Measurements from ENCODE around the gene SF3B6.
"Not testable (repeated sequence)": the region's sequence is repeated elsewhere in the genome, so short reads cannot be mapped to it uniquely, and the experiment has no call there.

The SF3B6 gene

DNA sequence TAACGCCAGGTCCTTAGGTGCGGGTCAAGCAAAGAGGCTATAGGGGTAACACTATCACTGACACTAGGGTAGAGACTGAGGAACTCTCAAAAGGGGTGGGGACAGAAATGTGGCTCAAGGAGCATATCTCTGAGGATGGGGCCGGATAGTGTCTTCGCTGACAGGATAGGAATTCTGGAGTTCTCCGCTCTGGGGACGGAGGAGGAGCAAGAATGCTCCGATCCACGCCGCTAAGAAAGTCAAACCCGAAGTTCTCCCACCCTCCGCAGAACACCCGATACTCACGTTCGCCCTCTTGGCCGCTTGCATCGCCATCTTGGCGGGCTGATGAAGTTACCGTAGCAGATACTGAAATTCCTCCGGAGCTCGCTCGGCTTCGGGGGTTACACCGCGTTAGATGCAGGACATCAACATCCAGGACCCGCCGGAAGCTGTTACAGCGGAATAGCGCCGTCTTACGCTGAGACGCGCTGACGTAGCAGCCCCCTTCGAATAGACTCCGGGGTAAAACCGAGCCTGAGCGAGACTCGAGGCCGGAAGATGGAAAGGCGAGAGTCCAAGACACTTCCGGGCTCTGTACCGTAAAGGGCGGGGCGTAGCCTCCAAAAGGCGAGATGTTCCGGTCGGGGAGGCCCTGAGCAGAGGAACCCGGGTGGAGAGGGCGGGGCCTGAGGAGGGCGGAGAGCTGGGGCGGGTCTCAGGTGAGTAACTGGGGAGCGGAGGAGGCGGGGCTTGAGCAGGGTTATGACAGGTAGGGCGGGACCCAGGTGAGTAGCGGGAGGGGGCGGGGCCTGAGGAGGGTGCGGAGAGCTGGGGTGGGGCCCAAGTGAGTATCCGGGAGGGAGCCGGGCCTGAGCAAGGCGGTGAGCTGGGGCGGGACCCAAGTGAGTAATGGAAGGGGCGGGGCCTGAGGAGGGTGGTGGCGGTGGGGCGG lies at the start of gene SF3B6:
TSS of gene SF3B6 (minus strand) at position 412 of the 934 bp plus-strand sequence. CDS start at position 315, 97 bp downstream.
- peak; percentile 99 for DNase-seq (ENCODE audit: low read depth, low spot score)

GRCh38 chr2:24123922-24124580 lies 47.9 kb upstream of the SF3B6 start:
- peak; percentile 54 for DNase-seq (ENCODE audit: low read depth, low spot score)

- peak; percentile 94 for DNase-seq (ENCODE audit: low read depth, low spot score)
Measured at GRCh38 chr2:24123195-24123921, 47.2 kb upstream of the SF3B6 start, which contains the start of the genes FAM228B and PFN4. Gene FAM228B (plus strand): TSS chr2:24123469. CDS start chr2:24124362, 893 bp downstream. Gene PFN4 (minus strand): TSS chr2:24123334. CDS start chr2:24122535, 799 bp downstream.

DNA sequence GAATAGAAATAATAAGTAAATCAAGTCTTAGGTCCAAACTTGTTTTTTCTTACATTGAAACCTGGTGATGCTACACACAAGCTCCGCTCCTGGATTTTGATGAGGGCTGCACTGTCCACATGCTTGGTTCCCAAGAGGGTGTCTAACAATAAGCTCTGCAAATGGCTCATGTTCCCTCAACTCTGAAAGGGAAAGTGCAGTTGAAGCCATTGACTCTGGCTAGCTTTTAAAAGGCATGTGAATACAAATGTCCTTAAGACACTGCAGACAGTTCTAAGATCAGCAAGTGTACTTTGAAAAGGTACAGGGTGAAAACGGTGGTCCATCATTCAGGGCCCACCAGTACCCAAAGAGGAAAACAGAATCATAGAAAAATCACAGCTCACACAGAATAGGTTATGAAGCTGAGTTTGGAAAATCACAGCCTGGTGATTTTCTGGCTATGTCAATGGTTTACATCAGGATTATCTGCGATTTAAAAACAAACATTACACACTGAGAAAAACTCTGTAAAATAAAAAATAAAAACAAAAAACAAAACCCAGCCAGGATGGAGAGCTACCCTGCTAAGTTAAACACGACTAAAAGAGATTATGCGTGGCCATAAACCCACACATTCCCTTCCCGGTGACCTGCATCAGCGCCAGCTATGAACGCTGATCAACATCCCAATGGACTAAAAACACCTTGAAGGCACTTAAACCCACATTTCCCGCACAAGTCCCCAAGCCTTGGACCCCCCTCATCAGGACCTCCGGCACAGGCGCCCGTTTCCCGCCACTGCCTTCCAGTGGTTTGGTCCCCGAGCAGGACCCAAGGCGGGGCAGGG lies 46.5 kb upstream of the SF3B6 start:
- DNase-seq (ENCODE audit: low read depth, low spot score): peak; percentile 5

- peak; percentile 7 for DNase-seq (ENCODE audit: low read depth, low spot score)
Measured at GRCh38 chr2:24121469-24121868, 45.3 kb upstream of the SF3B6 start.

GRCh38 chr2:24121066-24121465 lies 44.9 kb upstream of the SF3B6 start:
- no peak for DNase-seq (ENCODE audit: low read depth, low spot score)

DNA sequence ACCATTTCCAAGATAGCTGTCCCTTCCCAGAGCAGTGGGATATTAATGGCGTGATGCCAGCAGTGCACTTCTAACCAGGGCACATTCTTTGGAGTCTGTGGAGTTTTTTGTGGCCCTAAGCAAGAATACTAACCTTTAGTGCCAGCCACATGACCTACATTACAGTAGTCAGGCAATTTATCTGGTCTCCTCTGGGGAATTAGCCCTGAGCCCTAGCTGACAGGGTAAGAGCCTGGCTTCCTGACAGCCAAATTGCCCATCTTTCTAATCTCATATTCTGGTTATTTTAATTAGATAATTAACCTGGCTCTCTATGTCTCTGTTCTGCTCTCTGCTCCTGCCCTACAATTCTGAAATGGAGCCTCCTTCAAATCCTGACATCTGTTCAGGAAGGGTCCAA lies 41.8 kb upstream of the SF3B6 start:
- DNase-seq (ENCODE audit: low read depth, low spot score): no peak

DNA sequence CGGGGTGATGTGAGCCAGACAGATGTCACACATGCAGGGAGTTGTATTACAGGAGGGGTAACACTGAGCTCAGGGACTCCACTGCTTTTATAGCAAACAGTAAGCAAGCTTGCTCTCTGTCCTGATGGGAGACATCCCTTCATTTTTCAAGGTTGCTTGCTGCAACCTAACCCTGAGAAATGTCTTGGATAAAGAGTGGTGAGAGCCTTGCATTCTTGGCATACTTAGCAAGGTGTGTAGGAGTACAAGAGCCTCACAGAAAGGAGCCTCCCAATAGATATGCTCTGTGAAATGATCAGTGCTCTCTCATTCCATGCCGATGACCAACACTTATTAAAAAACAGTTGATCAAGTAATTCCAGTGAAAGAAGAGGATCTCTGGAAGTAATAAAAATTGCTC lies 38.9 kb upstream of the SF3B6 start:
- DNase-seq (ENCODE audit: low read depth, low spot score): peak; percentile 11

GRCh38 chr2:24111407-24111901 lies 35.3 kb upstream of the SF3B6 start:
- peak; percentile 11 for DNase-seq (ENCODE audit: low read depth, low spot score)

GRCh38 chr2:24110660-24111303 lies 34.7 kb upstream of the SF3B6 start:
- no peak for DNase-seq (ENCODE audit: low read depth, low spot score)

DNA sequence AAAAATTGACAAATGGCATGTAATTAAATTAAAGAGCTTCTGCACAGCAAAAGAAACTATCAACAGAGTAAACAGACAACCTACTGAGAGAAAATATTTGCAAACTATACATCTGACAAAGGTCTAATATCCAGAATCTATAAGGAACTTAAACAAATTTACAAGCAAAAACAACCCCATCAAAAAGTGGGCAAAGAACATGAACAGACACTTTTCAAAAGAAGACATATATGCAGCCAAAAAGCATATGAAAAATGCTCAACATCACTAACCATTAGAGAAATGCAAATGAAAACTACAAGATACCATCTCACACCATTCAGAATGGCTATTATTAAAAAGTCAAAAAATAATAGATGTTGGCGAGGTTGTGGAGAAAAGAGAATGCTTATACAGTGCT lies 33.3 kb upstream of the SF3B6 start:
- DNase-seq (ENCODE audit: low read depth, low spot score): not testable (repeated sequence)

- no peak for DNase-seq (ENCODE audit: low read depth, low spot score)
Measured at GRCh38 chr2:24107336-24107735, 31.2 kb upstream of the SF3B6 start.

DNA sequence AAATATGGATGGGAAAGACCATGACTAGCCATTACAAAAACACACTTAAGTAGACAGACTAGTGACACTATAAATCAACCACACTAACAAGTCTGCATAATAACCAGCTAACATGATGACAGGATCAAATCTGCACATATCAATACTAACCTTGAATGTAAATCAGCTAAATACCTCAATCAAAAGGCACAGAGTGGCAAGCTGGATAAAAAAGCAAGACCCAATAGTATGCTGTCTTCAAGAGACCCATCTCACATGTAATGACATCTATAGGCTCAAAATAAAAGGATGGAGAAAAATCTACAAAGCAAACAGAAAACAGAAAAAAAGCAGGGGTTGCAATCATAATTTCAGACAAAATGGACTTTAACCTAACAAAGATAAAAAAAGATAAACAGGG lies 30.7 kb upstream of the SF3B6 start:
- DNase-seq (ENCODE audit: low read depth, low spot score): no peak

DNA sequence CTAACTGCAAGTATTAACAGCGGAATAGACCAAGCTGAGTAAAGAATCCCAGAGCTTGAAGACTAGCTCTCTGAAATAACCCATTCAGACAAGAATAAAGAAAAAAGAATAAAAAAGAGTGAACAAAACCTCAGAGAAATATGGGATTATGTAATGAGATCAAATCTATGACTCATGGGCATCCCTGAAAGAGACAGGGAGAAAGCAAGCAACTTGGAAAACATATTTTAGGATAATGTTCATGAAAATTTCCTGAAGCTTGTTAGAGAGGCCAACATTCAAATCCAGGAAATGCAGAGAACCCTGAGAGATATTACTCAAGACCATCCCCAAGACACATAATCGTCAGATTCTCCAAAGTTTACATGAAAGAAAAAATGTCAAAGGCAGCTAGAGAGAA lies 29.7 kb upstream of the SF3B6 start:
- DNase-seq (ENCODE audit: low read depth, low spot score): no peak

DNA sequence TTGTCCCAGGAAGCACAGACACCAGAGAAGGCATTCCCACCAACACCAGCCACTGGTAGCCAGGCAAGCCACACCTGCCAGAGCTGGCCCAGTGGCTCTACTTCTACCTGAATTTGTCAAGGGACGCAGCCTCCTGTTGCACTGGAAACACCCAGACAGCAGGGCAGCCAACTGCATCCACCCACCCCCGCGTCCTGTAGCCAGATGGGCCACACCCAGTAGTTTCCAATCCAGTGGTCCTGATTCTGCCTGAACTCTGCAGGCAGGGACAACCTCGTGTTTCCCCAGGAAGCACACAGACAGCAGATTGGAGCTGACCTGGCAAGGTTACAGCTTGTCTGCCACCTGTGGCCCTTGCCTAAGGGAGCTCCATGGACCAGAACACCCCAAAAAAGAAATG lies 28.8 kb upstream of the SF3B6 start:
- DNase-seq (ENCODE audit: low read depth, low spot score): no peak

GRCh38 chr2:24104110-24104650 lies 28.1 kb upstream of the SF3B6 start:
- no peak for DNase-seq (ENCODE audit: low read depth, low spot score)

- DNase-seq (ENCODE audit: low read depth, low spot score): no peak
Measured at GRCh38 chr2:24102677-24103076, 26.6 kb upstream of the SF3B6 start.

DNA sequence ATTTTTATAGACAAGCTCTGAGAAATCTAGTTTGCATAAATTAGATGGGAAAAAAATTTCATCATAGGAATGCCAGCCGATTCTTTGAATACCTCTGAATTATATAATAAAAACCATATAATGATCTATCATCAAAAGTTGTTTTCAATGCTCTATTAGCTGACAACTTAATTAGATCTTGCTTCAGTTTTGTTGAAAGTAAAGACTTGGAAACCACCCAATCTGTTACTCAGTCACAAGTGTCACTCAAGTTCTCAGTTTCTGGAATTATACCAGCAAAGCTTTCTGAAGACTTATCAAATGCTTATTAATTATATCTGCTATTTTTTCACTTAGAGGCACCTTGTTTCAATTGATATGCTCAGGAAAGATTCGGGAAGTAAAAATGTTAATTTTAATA lies 25.9 kb upstream of the SF3B6 start:
- DNase-seq (ENCODE audit: low read depth, low spot score): no peak

- not testable (repeated sequence) for DNase-seq (ENCODE audit: low read depth, low spot score)
Measured at GRCh38 chr2:24100732-24101131, 24.6 kb upstream of the SF3B6 start.

GRCh38 chr2:24095171-24095677 lies 19.1 kb upstream of the SF3B6 start:
- not testable (repeated sequence) for DNase-seq (ENCODE audit: low read depth, low spot score)

All from astrocyte of the hippocampus (primary cell).